NT2/D1 (cell line): Measurements from ENCODE around the gene DARS2.

Source experiments
- SUZ12 ChIP-seq: IDR thresholded peaks from 2 replicates; pipeline ENCODE4 v1.6.1; 2011; ENCODE audit not compliant: insufficient read length, insufficient read depth; ENCODE audit errors: extremely low read depth
- YY1 ChIP-seq: IDR thresholded peaks from 2 replicates; pipeline ENCODE4 v1.6.1; 2011; ENCODE audit not compliant: insufficient read length, insufficient read depth
- ZNF274 ChIP-seq: IDR thresholded peaks from 2 replicates; pipeline ENCODE4 v1.6.1; 2011; ENCODE audit warnings: mild to moderate bottlenecking, low read depth, low read length

DNA sequence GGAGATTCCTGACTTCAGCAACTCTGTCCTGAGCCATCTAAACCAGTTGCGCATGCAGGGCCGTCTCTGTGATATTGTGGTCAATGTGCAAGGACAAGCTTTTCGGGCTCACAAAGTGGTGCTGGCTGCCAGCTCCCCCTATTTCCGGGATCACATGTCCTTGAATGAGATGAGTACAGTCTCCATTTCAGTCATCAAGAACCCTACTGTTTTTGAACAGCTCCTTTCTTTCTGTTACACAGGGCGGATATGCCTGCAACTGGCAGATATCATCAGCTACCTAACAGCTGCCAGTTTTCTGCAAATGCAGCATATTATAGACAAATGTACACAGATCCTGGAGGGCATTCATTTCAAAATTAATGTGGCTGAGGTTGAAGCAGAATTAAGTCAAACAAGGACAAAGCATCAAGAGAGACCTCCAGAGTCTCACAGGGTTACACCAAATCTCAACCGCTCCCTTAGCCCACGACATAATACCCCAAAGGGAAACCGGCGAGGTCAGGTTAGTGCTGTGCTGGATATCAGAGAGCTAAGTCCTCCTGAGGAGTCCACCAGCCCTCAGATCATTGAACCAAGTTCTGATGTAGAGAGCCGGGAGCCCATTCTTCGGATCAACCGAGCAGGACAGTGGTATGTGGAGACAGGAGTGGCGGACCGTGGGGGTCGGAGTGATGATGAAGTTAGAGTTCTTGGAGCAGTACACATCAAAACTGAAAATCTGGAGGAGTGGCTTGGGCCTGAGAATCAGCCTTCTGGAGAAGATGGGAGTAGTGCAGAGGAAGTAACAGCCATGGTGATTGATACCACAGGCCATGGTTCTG lies 46.0 kb downstream of the DARS2 start:
- TF ChIP-seq ZNF274, result no peak
- TF ChIP-seq SUZ12, result no peak
- TF ChIP-seq YY1, result no peak
